GM12878 (cell line): ENCODE data around the gene AUNIP. TPM values are rescaled to one million over a fixed set of nuclear protein-coding genes. Genes with fewer than 3 reads are reported as not detected.

Experiments
- ATAC-seq: fragments of 200-7000 bp; cut with Tn5 transposase; 3 replicates; pipeline ENCODE4 v1.9.1; 2020; ENCODE audit warnings: mild to moderate bottlenecking, moderate library complexity
- BruUV-seq: library from RNA; stranded (reverse); fragments of 400-500 nt; replicated peaks from 2 replicates; lab custom pipeline; 2021; lab: Mats Ljungman, UMichigan
- CTCF ChIA-PET: fragments of 300-600 bp; sonication (Branson Sonifier 250); formaldehyde crosslinking; extraction: SDS; loops from one replicate; lab custom pipeline; 2021; ENCODE audit warnings: inconsistent platforms; lab: Yijun Ruan, JAX
- POLR2A ChIA-PET: fragments of 350-600 bp; formaldehyde crosslinking; extraction: SDS; loops from one replicate; lab custom pipeline; 2021; ENCODE audit warnings: inconsistent platforms; lab: Charles Lee
- RAD21 ChIA-PET: fragments of 300-600 bp; sonication (Branson Sonifier 250); formaldehyde crosslinking; loops from one replicate; lab custom pipeline; 2023; ENCODE audit warnings: antibody characterized with exemption; ENCODE audit not compliant: unreplicated experiment; lab: Charles Lee
- SMC1A ChIA-PET: fragments of 300-600 bp; sonication (Branson Sonifier 250); formaldehyde crosslinking; loops from one replicate; lab custom pipeline; 2023; ENCODE audit not compliant: unreplicated experiment, uncharacterized antibody; lab: Charles Lee
- DNase-seq: peaks from one replicate; pipeline ENCODE4 v3.0.0-alpha.2; 2011; ENCODE audit warnings: low read depth, low spot score
- FAIRE-seq: peaks from 3 replicates; lab custom pipeline; 2011; peaks lifted over from hg19 to GRCh38; lab: Jason Lieb, UNC
- H2AFZ ChIP-seq: 2 replicates; pipeline ENCODE4 v1.6.0; 2011; ENCODE audit warnings: low read depth, low read length, control low read depth; ENCODE audit not compliant: control insufficient read depth
- H3K27ac ChIP-seq: 2 replicates; pipeline ENCODE4 v1.5.1; 2011; ENCODE audit warnings: control low read depth; ENCODE audit not compliant: control insufficient read depth, insufficient read depth
- H3K27me3 ChIP-seq, 2 experiments: replicated peaks in 1 of 2; 2 replicates each; pipeline versions ENCODE4 v1.6.0 to v1.6.1; 2011; ENCODE audit warnings: low read length in 1 of 2; ENCODE audit not compliant: control insufficient read depth in 2 of 2, insufficient read depth in 2 of 2
- H3K36me3 ChIP-seq, 2 experiments: 2 replicates each; pipeline ENCODE4 v1.5.1; 2011; ENCODE audit warnings: low read length in 1 of 2; ENCODE audit not compliant: control insufficient read depth in 2 of 2, insufficient read depth in 2 of 2
- H3K4me1 ChIP-seq: 2 replicates; pipeline ENCODE4 v1.6.1; 2011; ENCODE audit warnings: mild to moderate bottlenecking, low read length, moderate library complexity, mixed read lengths; ENCODE audit not compliant: control insufficient read depth, insufficient read depth
- H3K4me2 ChIP-seq: 2 replicates; pipeline ENCODE4 v1.6.0; 2011; ENCODE audit warnings: control low read depth; ENCODE audit not compliant: control insufficient read depth, insufficient read depth
- H3K4me3 ChIP-seq: fragments of 200-600 bp; sonication (generic); 2 replicates; pipeline ENCODE4 v1.5.1; 2016
- H3K79me2 ChIP-seq: 2 replicates; pipeline ENCODE4 v1.6.0; 2011; ENCODE audit warnings: low read length; ENCODE audit not compliant: control insufficient read depth, insufficient read depth
- H3K9ac ChIP-seq: 2 replicates; pipeline ENCODE4 v1.8.0; 2011; ENCODE audit warnings: low read length, control low read depth, mixed read lengths; ENCODE audit not compliant: control insufficient read depth, insufficient read depth
- H3K9me3 ChIP-seq: replicated peaks from 3 replicates; pipeline ENCODE4 v1.5.1; 2011; ENCODE audit warnings: mild to moderate bottlenecking, low read length; ENCODE audit not compliant: control insufficient read depth, insufficient read depth
- H4K20me1 ChIP-seq: 2 replicates; pipeline ENCODE4 v1.6.0; 2011; ENCODE audit not compliant: control insufficient read depth, insufficient read depth
- BHLHE40 ChIP-seq, 2 experiments: fragments of 450-650 bp in 1 of 2; IDR thresholded peaks; 2 replicates each; pipeline ENCODE4 v1.6.1; 2011 to 2017; ENCODE audit warnings: low read depth in 2 of 2, borderline replicate concordance in 1 of 2, improper control_type of control experiment in 1 of 2, low read length in 1 of 2, mild to moderate bottlenecking in 1 of 2
- CHD2 ChIP-seq: IDR thresholded peaks from 2 replicates; pipeline ENCODE4 v1.6.1; 2011; ENCODE audit warnings: low read depth, low read length, improper control_type of control experiment, borderline replicate concordance
- CHD4 ChIP-seq: fragments of 200-600 bp; sonication (generic); IDR thresholded peaks from 2 replicates; pipeline ENCODE4 v1.6.1; 2016; ENCODE audit warnings: mild to moderate bottlenecking
- E2F8 ChIP-seq: fragments of 450-650 bp; IDR thresholded peaks from 2 replicates; pipeline ENCODE4 v1.6.1; 2018; ENCODE audit warnings: mild to moderate bottlenecking, low read depth, moderate library complexity; ENCODE audit not compliant: partially characterized antibody
- HCFC1 ChIP-seq: fragments of 150-350 bp; IDR thresholded peaks from 2 replicates; pipeline ENCODE4 v1.6.1; 2014; ENCODE audit warnings: low read length
- HDAC6 ChIP-seq: fragments of 200-600 bp; sonication (generic); IDR thresholded peaks from one replicate; pipeline ENCODE4 v1.8.0; 2017; ENCODE audit warnings: antibody characterized with exemption; ENCODE audit not compliant: unreplicated experiment
- KAT2A ChIP-seq: conservative IDR thresholded peaks from 2 replicates; pipeline ENCODE4 v1.6.1; 2011; ENCODE audit warnings: low read depth, low read length; ENCODE audit not compliant: control insufficient read depth
- KDM1A ChIP-seq: fragments of 200-600 bp; sonication (generic); IDR thresholded peaks from 2 replicates; pipeline ENCODE4 v1.6.1; 2016; ENCODE audit warnings: borderline replicate concordance
- MTA3 ChIP-seq: IDR thresholded peaks from 2 replicates; pipeline ENCODE4 v1.6.1; 2012; ENCODE audit warnings: low read length, inconsistent platforms, borderline replicate concordance
- NFYA ChIP-seq: IDR thresholded peaks from 2 replicates; pipeline ENCODE4 v1.6.1; 2011; ENCODE audit warnings: low read depth, mild to moderate bottlenecking, low read length, improper control_type of control experiment, borderline replicate concordance
- NR2C2 ChIP-seq: IDR thresholded peaks from 2 replicates; pipeline ENCODE4 v1.6.1; 2011; ENCODE audit warnings: borderline replicate concordance, low read depth; ENCODE audit not compliant: control insufficient read depth, insufficient read length
- PAX5 ChIP-seq: IDR thresholded peaks from 2 replicates; pipeline ENCODE4 v1.6.1; 2011; ENCODE audit warnings: low read depth, low read length, borderline replicate concordance
- PKNOX1 ChIP-seq: fragments of 450-650 bp; IDR thresholded peaks from 2 replicates; pipeline ENCODE4 v1.6.1; 2016; ENCODE audit warnings: mild to moderate bottlenecking
- POLR2A ChIP-seq: IDR thresholded peaks from 2 replicates; pipeline ENCODE4 v1.6.1; 2011; ENCODE audit warnings: low read depth, mild to moderate bottlenecking, low read length
- RB1 ChIP-seq: fragments of 450-650 bp; formaldehyde crosslinking; IDR thresholded peaks from 2 replicates; pipeline ENCODE4 v1.6.1; 2017; ENCODE audit warnings: mild to moderate bottlenecking, borderline replicate concordance
- RCOR1 ChIP-seq: conservative IDR thresholded peaks from 2 replicates; pipeline ENCODE4 v1.6.1; 2012; ENCODE audit warnings: low read depth, low read length, improper control_type of control experiment
- RUNX3 ChIP-seq: IDR thresholded peaks from 2 replicates; pipeline ENCODE4 v1.6.1; 2012; ENCODE audit warnings: low read length, inconsistent platforms
- SIX5 ChIP-seq: IDR thresholded peaks from 2 replicates; pipeline ENCODE4 v1.6.1; 2011; ENCODE audit warnings: mild to moderate bottlenecking, low read depth, low read length, moderate library complexity; ENCODE audit not compliant: severe bottlenecking
- SPI1 ChIP-seq: IDR thresholded peaks from 2 replicates; pipeline ENCODE4 v1.6.1; 2011; ENCODE audit warnings: low read depth, mild to moderate bottlenecking, low read length, moderate library complexity, borderline replicate concordance; ENCODE audit not compliant: insufficient read depth
- TCF3 ChIP-seq: IDR thresholded peaks from 2 replicates; pipeline ENCODE4 v1.6.1; 2012; ENCODE audit warnings: low read depth, mild to moderate bottlenecking, low read length, borderline replicate concordance; ENCODE audit not compliant: insufficient read depth
- WGBS: methylation state at CpG from one replicate; pipeline ENCODE4 v1.1.6; 2016; ENCODE audit warnings: low lambda C conversion rate; ENCODE audit not compliant: insufficient replicate concordance, insufficient coverage; ENCODE audit errors: missing lambda C conversion rate; 5-methylcytosine and 5-hydroxymethylcytosine counted together
- in situ Hi-C: fragments of 300-500 bp; cut with MboI; formaldehyde crosslinking; loops from 9 replicates; pipeline ENCODE4 v1.14.3; 2018; ENCODE audit warnings: mixed read lengths
- intact Hi-C: fragments of 100-400 bp; cut with micrococcal nuclease; formaldehyde crosslinking; loops from one replicate; pipeline ENCODE4 v1.14.2; 2022; ENCODE audit not compliant: unreplicated experiment
- polyA plus RNA-seq, 11 experiments: library from polyadenylated mRNA; depleted of rRNA in 4 of 11; unstranded in 6 of 11; stranded (reverse) in 5 of 11; fragments of >200 nt; fragmentation: Nextera tagmentation in 4 of 11; fragmentation: Illumina TruSeq in 1 of 11; extraction: Ambion mirVana in 4 of 11; extraction: Trizol in 1 of 11; gene quantifications; 1 replicate in 1 of 11; 2 replicates in 10 of 11; pipeline versions ENCODE4 v1.2.1 to v1.2.3, GENCODE V29; 2011 to 2016; ENCODE audit warnings: inconsistent platforms in 2 of 11, missing spikeins in 2 of 11, low read depth in 1 of 11
- total RNA-seq, 4 experiments: library from RNA; depleted of rRNA in 3 of 4; stranded (reverse); fragments of >200 nt in 3 of 4; fragmentation: Illumina TruSeq in 1 of 4; extraction: Trizol in 1 of 4; gene quantifications; 2 replicates each; pipeline versions ENCODE4 v1.2.1 to v1.2.3, GENCODE V29; 2013 to 2021

Gene AUNIP
- total and polyA plus RNA-seq, 10 of the 15 experiments (the other 5 are each of a cell fraction or from before 2014, with no cell fraction given): 3.9 to 20.0 (median 12.7) TPM

- DNase-seq (no peak), ATAC-seq (peak; percentile 97), FAIRE-seq (peak; percentile 93)
- RAD21 ChIA-PET: interaction anchor here (0.6 to 14.5 kb wide), 25 partner anchors 9 to 522 kb away, joined by 3 to 296 read pairs (median 3); partner anchors contain the start of genes C1orf232, MTFR1L, PAFAH2 and PAQR7
- Histone ChIP-seq H2AFZ (peak overlapping the region; percentile 32), H3K4me1 (peaks cover 6% of the 10 kb centered on the region; the same call in 1 of the 2 replicates), H3K9ac (no peak overlapping the region), H3K4me2 (no peak overlapping the region), H3K27ac (no peak overlapping the region), H3K27me3 (no peaks in the 10 kb centered on the region), H4K20me1 (no peaks in the 10 kb centered on the region), H3K9me3 (no peaks in the 10 kb centered on the region), H3K4me3 (no peak overlapping the region), H3K36me3 (peaks cover 3 to 12% of the 10 kb centered on the region in 2 experiments; a peak in 3 of 4 replicates), H3K79me2 (no peaks in the 10 kb centered on the region; the same call in none of the 2 replicates)
- in situ Hi-C loops: loop anchor here (5.0 kb wide), 1 partner anchor 102 kb away; the partner anchor contains the start of gene PAFAH2
- CTCF ChIA-PET: interaction anchor here (0.6 to 14.0 kb wide), 56 partner anchors 8 to 1851 kb away, joined by 3 to 383 read pairs (median 4); partner anchors contain the start of genes MTFR1L, PAFAH2, PAQR7 and ZNF593
- BruUV-seq: no TSS peak
- intact Hi-C loops: loop anchor here (1.0 kb wide), 1 partner anchor 102 kb away; no protein-coding TSS in a partner anchor
- SMC1A ChIA-PET: interaction anchor here (0.6 to 19.7 kb wide), 22 partner anchors 9 to 250 kb away, joined by 3 to 319 read pairs (median 4); partner anchors contain the start of genes PAFAH2 and PAQR7
- whole genome bisulfite sequencing: 19% methylated on average over 12 of the region's 12 CpGs
- POLR2A ChIA-PET: interaction anchor here (0.6 to 12.0 kb wide), 4 partner anchors 9 to 134 kb away, joined by 3 to 116 read pairs (median 10); partner anchors contain the start of gene PAFAH2
- no peak for TF ChIP-seq PAX5
- TF ChIP-seq KDM1A: no peak
- no peak for TF ChIP-seq MTA3
- peak; percentile 29; the same call in 1 of the 2 replicates for TF ChIP-seq SPI1
- peak; percentile 54 for TF ChIP-seq HCFC1
- 0 out of 2 replicates have a peak, but pooled peaks have one; percentile 45 for TF ChIP-seq RCOR1
- peak; percentile 40 for TF ChIP-seq SIX5
- TF ChIP-seq NR2C2: no peak
- TF ChIP-seq POLR2A: peak; percentile 44
- TF ChIP-seq NFYA: no peak
- peak; percentile 57; the same call in 1 of the 2 replicates for TF ChIP-seq RB1
- no peak for TF ChIP-seq RUNX3
- TF ChIP-seq TCF3: no peak
- TF ChIP-seq CHD2: no peak
- peak; percentile 53; the same call in 1 of the 2 replicates for TF ChIP-seq PKNOX1
- no peak for TF ChIP-seq E2F8
- no peak for TF ChIP-seq KAT2A
- no peak for TF ChIP-seq CHD4
- no peak for TF ChIP-seq HDAC6
- TF ChIP-seq BHLHE40 (IDR thresholded peaks at IDR 0.05; ENCODE audit: borderline replicate concordance in 1 of 2, low read depth in 2 of 2, low read length in 1 of 2): peak in 1 of 2 experiments; percentile 25; a peak in 1 of 4 replicates
Observed at GRCh38 chr1:25895365-25895990, 36.2 kb upstream of the AUNIP start.
